Nephron progenitor cell (in vitro differentiated cells): ENCODE results near the gene SEPTIN10.

ENCODE experiments used
- DNase-seq: peaks from one replicate; pipeline ENCODE4 v3.0.0; 2021
- H3K27ac Mint-ChIP-seq: 2 replicates; pipeline ENCODE4 v1.8.0; 2021; ENCODE audit warnings: mild to moderate bottlenecking, moderate library complexity, mixed read lengths
- H3K27me3 Mint-ChIP-seq: 2 replicates; pipeline ENCODE4 v1.8.0; 2021; ENCODE audit warnings: mild to moderate bottlenecking, low read depth, mixed read lengths; ENCODE audit not compliant: poor library complexity
- H3K36me3 Mint-ChIP-seq: 2 replicates; pipeline ENCODE4 v1.8.0; 2021; ENCODE audit warnings: low read depth, mixed read lengths
- H3K4me1 Mint-ChIP-seq: 2 replicates; pipeline ENCODE4 v1.8.0; 2021; ENCODE audit warnings: mixed read lengths
- H3K4me3 Mint-ChIP-seq: 2 replicates; pipeline ENCODE4 v1.8.0; 2021; ENCODE audit warnings: mild to moderate bottlenecking, moderate library complexity, mixed read lengths
- H3K9me3 Mint-ChIP-seq: 2 replicates; pipeline ENCODE4 v1.8.0; 2021; ENCODE audit warnings: mild to moderate bottlenecking, moderate library complexity, mixed read lengths
- TF ChIP-seq, protein P1 (sequence below): fragments of 200-600 bp; sonication (generic); IDR thresholded peaks from 2 replicates; pipeline ENCODE4 v1.5.0; 2021; ENCODE audit warnings: antibody characterized with exemption

SEPTIN10 gene

DNA sequence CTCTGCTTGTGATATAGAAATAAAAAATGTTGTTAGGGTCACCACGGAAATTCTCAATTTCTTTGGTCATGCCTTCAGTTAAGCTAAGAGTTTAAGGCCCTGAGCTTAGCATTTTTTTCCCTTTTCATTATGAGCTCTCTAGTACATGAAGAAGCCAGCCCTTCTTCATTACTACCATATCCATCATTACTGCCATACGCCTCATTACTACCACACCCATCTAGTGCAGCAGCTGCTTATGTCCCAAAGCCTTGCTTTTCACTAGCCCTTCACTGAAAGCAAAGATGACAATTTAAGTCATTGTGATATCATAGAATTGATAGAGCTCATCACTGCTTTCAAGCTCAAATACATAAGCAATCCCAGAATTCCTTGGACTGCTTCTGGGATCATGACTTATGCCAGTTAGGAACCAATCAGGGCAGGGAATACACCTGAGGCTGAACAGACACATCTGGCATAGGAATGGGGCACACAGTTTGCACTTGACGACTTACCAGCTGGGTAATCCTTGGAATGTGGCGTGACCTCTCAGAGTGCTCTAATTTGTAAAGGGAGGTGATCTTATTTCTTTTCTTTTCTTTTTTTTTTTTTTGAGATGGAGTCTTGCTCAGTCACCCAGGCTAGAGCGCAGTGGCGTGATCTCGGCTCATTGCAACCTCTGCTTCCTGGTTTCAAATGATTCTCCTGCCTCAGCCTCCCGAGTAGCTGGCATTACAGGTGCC, 40.7 kb upstream of the SEPTIN10 start:
- Mint-ChIP-seq H3K36me3 (no peaks in the 10 kb centered on the region), H3K9me3 (peaks cover 3% of the 10 kb centered on the region), H3K4me1 (peaks cover 45% of the 10 kb centered on the region), H3K27ac (no peak overlapping the region), H3K27me3 (peaks cover 3% of the 10 kb centered on the region), H3K4me3 (no peak overlapping the region)
- TF ChIP-seq, protein P1, sequence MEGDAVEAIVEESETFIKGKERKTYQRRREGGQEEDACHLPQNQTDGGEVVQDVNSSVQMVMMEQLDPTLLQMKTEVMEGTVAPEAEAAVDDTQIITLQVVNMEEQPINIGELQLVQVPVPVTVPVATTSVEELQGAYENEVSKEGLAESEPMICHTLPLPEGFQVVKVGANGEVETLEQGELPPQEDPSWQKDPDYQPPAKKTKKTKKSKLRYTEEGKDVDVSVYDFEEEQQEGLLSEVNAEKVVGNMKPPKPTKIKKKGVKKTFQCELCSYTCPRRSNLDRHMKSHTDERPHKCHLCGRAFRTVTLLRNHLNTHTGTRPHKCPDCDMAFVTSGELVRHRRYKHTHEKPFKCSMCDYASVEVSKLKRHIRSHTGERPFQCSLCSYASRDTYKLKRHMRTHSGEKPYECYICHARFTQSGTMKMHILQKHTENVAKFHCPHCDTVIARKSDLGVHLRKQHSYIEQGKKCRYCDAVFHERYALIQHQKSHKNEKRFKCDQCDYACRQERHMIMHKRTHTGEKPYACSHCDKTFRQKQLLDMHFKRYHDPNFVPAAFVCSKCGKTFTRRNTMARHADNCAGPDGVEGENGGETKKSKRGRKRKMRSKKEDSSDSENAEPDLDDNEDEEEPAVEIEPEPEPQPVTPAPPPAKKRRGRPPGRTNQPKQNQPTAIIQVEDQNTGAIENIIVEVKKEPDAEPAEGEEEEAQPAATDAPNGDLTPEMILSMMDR, result no peak
- DNase-seq, result no peak

DNA sequence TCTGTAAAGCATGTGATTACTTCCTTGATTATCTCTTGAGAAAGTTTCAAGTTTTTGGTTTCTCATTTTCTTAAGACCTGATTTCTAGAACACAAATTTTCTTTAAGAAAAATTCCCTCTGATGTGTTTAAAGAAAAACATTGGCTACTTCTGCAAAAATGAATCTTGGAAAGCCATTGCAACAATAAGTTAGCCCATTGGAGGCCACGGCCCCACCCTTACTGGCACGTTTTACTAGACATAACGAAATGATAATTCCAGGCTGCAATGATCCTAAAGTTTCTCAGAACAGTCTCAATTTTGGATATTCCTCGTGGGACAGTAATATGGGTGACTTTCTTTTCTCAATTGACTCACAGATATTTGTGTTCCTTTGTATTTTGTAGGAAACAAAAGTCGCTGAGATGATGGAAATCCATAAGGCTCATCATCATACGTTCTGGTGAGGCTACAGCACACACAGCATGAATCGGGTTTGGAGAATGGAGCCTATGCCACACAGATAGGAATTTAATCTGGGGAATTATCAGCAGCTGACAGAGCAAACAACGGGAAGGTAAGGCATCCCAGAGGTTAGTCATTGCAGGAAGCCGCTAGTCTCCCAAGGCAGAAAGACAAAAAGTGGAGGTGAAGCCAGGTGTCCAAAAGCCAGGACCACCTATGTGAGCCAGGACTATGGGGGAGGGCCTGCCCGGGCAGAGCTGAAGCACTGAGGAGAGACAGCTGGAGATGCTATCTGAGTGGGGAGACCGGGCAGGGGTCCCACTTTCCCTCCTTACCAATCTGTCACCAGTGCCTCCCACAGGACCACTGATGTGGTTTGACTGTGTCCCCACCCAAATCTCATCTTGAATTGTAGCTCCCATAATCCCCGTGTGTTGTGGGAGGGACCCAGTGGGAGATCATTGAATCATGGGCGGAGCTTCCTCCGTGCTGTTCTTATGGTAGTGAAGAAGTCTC, 36.2 kb upstream of the SEPTIN10 start:
- H3K27ac Mint-ChIP-seq, result no peak overlapping the region
- H3K9me3 Mint-ChIP-seq, result no peaks in the 10 kb centered on the region
- TF ChIP-seq, protein P1, result no peak
- H3K4me3 Mint-ChIP-seq, result no peak overlapping the region
- peaks cover 3% of the 10 kb centered on the region for H3K27me3 Mint-ChIP-seq
- H3K36me3 Mint-ChIP-seq, result no peaks in the 10 kb centered on the region
- H3K4me1 Mint-ChIP-seq, result peaks cover 51% of the 10 kb centered on the region
- no peak for DNase-seq

DNA sequence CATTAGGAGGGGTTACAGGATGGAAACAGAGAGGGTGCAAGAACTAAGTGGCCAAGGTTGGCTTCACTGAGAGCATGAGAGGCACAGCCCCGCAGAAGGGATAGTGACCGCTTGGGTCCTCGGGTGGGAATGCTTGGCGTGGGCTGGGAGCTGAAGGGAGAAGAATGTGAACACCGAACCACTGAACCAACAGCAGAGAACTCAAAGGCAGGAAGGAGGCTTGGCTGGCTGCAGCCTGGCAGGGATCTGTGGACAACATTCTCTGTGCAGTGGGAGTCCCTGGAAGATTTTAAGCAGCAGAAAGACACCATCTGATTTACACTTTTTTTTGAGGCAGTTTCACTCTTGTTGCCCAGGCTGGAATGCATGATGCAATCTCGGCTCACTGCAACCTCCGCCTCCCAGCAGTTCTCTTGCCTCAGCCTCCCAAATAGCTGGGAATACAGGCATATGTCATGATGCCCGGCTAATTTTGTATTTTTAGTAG, 34.3 kb upstream of the SEPTIN10 start:
- DNase-seq, result no peak

DNA sequence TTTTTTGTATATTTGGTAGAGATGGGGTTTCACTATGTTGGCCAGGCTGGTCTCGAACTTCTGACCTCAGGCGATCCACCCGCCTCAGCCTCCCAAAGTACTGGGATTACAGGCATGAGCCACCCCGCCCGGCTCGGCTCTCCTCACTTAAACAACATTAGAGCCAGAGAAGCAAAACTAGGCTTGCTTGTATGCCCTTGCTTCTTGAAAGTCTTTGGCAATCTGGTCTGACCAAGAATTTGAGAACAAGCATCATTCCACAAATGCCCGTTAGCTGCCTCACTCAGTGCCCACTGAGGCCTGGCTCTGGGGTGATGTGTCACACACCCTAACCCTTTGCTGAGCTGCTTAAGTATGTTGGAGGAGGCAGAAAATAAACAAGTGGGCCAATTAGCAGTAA, 33.9 kb upstream of the SEPTIN10 start:
- Mint-ChIP-seq H3K27ac (no peak overlapping the region), H3K36me3 (no peaks in the 10 kb centered on the region), H3K9me3 (no peaks in the 10 kb centered on the region), H3K4me3 (no peak overlapping the region), H3K4me1 (peaks cover 46% of the 10 kb centered on the region), H3K27me3 (peaks cover 3% of the 10 kb centered on the region)
- DNase-seq, result no peak
- TF ChIP-seq, protein P1, result no peak

More for the DNA sequence above, 34.3 kb upstream of the SEPTIN10 start:
- TF ChIP-seq, protein P1, result no peak
- Mint-ChIP-seq H3K4me3 (no peak overlapping the region), H3K9me3 (no peaks in the 10 kb centered on the region), H3K27ac (no peak overlapping the region), H3K27me3 (peaks cover 3% of the 10 kb centered on the region), H3K36me3 (no peaks in the 10 kb centered on the region), H3K4me1 (peaks cover 47% of the 10 kb centered on the region)

DNA sequence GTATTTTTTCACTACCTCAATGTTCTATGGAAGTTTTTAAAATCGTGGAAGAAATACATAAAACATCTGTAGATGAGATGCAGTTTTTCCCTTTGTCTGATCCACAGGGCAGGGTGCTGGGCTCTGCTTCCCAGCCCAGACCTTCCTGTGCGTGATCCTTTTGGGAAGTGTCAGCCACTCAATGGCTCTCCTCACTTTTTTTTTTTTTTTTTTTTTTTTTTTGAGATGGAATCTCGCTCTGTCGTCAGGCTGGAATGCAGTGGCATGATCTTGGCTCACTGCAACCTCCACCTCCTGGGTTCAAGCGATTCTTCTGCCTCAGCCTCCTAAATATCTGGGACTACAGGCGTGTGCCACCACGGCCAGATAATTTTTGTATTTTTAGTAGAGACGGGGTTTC, 33.2 kb upstream of the SEPTIN10 start:
- TF ChIP-seq, protein P1, result no peak
- peaks cover 42% of the 10 kb centered on the region for H3K4me1 Mint-ChIP-seq
- DNase-seq, result no peak
- peaks cover 3% of the 10 kb centered on the region for H3K27me3 Mint-ChIP-seq
- H3K4me3 Mint-ChIP-seq, result no peak overlapping the region
- no peak overlapping the region for H3K27ac Mint-ChIP-seq
- H3K36me3 Mint-ChIP-seq, result no peaks in the 10 kb centered on the region
- H3K9me3 Mint-ChIP-seq, result no peaks in the 10 kb centered on the region
